AG08395 (cell line): ENCODE results near the gene SLC38A10.

ENCODE experiments used
- DNase-seq: peaks from one replicate; pipeline ENCODE4 v3.0.0; 2012; ENCODE audit warnings: mixed read lengths, low spot score

SLC38A10 gene

DNA sequence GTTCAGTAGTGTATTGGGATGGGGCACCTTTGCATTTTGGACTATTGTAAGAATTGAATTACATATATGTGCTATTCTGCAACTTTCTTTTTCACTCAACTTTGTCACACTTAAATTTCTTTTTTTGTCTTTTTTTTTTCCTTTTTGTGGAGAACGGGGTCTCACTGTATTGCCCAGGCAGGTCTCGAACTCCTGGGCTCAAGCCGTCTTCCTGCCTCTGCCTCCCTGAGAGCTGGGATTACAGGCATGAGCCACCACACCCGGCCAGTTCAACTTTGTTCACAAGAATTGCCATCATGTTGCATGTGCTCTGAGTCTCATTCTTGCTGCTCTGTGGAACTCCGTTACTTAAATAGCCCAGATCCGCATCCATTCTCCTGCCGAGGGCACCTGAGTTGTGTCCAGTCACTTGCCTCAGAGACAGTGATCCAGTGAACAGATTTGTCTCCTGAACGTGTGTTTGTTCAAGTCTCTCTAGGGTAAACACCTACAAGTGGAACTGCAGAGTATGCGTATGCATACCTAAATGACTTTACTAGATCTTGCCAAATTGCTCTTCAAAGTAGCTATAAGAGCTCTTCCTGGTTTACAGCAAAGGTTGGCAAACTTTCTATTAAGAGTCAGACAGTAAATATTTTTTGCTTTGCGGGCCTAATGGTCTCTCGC, 3.4 kb upstream of the SLC38A10 start:
- DNase-seq: no peak

DNA sequence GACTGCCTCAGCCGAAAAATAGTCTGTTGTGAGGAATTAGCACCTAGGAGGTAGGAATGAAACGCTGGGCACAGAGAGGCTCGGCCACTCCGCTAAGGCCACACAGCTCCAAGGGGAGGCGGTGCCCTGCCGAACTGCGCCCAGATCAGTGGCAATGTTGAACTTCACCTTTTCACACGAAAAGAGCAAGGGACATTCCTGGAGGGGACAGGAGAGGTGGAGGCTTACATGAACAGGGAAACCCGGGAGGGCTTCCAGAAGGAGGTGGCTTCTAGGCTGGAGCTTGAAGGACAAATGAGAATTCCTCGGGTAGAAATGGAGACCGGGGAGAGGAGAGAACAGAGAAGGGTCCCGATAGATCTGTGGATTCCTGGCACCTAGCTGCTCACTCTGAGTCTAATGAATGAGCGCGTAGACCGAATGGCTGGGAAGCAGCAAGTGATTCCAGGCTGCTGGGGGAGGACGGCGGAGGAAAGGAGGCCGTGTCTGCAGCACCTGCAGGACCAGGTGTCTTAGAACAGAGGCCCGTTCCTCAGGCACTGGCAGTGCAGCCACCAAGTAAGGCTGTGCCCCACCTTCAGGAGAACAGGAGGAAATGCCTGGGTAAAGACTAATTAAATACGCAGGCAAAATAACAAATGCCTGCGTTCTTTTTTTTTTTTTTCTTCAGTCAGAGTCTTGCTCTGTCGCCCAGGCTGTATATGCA, 722 bp upstream of the SLC38A10 start:
- peak; percentile 43 for DNase-seq

DNA sequence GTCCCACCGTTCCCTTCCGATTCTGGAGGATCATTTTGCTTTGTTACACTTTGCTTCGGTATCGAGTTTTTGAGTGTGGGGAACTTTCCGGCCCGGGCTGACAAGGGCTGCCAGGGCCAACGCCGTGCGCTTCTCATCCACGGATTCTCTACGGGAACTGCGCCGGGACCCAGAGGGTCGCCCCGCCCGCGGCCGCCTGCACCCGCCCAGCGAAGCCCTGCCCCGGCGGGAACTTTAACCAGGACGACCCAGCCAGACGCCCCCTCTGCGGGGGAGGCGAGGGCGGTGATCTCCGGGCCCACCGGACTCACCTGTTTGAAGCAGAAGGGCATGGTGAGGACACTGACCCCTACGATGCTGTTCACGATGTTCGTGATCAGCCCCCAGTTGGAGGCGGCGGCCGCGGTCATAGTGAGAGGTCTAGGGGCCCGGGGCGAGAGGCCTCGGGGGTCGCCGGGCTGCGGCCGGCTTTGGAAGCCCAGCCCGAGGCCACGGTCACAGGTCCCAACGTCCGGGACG, 536 bp downstream of the SLC38A10 start:
- peak; percentile 51 for DNase-seq

DNA sequence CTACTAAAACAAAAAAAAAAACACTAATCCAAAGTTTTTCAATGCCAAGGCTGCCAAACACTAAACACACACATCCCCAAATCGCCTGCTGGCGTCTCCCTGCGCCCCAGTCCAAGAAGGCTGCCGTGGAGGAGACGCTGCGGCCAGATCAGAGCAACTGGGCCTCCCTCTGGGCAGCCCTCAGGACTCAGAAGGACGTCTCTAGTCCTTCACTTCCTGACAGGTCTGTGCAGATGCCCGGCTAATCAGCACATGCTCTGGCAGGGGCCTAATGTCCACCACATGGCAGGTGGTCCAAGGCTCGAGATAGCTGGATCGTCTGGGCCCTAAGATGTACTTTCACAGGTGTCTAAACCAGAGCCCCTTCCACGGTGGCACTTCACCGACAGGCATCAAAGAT, 2.7 kb downstream of the SLC38A10 start:
- DNase-seq: no peak

DNA sequence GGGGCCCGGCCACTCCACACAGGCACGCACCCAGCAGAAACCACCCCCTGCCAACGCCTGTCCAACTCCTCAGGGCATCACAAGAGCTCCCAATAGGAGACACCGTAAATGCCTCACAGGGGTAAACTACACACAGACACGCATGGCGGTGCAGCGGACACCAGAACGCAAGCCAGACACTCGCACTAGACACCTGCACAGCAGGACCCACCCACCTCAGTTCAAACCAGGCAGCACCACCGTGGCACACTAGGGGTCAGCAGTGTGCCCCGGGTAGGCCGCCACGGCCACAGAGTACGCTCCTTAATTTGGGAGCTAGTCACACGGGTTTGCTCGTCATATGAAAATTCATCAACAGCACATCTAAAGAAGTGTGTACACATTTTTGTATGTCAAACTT, 3.4 kb downstream of the SLC38A10 start:
- DNase-seq: peak; percentile 70

DNA sequence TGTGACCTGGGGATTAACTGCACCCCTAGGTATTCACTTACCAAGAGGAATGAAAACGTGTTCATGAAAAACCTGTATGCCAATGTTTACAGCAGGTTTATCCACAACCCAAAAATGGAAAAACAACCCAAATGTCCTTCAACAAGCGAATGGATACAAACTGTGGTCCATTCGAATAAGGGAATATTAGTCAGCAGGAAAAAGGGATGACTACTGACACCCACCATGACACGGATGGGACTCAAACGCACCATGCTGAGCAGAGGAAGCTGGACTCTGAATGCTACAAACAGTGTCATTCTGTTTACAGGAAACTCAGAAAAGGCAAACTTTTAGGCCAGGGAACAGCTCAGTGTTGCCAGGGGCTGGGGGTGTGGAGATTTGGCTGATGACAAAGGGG, 4.9 kb downstream of the SLC38A10 start:
- DNase-seq: no peak

DNA sequence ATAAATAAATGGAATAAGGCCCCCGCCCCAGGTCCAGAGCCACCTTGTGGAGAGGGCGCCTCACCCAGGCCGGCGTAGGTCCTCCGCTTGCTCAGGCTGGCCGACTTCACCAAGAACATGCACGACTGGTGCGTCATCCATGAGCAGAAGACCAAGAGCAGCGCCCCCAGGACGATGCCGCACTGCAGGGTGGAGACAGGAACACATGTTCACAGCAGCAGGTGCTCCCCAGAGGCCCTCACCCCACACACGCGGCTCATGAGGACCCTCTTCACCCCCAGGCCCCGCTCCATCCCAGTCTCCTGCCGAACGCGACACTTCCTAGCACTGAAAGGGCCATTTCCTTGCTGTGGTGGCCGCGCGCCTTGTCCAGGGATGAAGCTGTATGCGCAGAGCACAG, 5.5 kb downstream of the SLC38A10 start:
- DNase-seq: no peak

DNA sequence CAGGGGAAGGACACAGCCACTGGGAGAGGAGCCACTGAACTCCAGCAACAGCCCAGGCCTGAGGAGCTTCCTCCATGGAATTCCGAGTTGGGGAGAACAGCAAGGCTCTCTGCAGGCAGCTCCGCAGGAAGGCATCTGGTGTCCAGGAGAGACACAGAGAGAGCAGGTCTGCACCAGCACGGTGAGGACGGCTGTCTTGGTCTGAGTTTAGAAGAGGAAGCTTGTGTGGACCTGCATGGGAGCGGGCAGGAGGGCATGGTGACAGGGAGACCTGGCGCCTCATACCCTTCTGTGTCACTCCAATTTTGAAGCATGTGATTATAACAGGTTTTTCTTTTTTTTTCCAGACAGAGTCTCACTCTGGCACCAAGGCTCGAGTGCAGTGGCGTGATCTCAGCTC, 6.4 kb downstream of the SLC38A10 start:
- DNase-seq: no peak

DNA sequence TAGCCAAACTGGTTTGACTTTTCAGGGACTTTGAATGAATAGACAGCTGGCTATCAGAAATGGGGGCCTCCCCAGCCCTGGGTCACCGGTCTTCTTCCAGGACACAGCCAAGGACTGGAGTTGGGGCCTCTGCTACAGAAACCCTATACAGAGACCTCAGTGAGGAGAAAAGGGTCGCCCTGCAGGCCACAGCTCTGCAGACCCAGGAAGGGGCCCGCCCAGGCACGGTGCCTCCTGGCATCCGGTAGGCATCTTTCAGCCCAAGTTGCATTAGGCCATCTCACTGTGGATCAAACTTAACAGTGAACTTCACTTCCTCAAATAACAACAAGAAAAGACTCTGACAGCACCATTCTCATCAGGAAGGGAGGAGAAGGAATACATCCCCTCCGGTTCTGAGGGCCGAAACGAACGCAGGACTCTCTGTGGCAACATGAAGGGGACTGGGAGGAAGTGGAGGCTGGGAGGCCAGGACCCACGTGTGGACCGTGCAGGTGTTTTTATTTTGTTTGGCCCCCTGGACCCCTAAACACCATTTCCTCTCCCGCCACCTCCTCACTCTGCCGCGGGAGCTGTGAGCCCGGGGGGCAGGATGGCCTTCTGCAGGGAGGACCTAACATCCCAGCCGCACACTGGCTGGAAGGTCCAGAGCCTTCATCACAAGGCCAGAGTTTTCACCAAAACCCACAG, 7.2 kb downstream of the SLC38A10 start:
- no peak for DNase-seq

DNA sequence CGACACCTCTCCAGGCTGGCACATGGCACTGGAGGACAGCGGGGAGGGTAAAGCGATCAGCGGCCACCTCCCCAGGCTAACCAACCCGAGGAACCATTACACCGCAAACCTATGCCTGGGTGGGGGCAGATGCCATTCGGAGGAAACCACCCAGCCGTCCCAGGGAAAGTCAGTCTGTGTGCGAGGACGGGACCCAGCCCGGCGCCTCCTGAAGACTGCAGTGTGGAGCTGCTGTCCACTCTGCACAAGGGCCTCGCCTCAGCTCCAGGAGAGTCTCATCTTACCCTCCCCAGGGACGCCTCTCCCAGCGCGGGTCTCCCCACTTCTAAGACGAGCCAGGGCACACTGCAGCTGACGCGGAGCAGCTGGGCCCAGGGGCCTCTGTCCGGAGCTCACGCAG, 8.0 kb downstream of the SLC38A10 start:
- DNase-seq: no peak

DNA sequence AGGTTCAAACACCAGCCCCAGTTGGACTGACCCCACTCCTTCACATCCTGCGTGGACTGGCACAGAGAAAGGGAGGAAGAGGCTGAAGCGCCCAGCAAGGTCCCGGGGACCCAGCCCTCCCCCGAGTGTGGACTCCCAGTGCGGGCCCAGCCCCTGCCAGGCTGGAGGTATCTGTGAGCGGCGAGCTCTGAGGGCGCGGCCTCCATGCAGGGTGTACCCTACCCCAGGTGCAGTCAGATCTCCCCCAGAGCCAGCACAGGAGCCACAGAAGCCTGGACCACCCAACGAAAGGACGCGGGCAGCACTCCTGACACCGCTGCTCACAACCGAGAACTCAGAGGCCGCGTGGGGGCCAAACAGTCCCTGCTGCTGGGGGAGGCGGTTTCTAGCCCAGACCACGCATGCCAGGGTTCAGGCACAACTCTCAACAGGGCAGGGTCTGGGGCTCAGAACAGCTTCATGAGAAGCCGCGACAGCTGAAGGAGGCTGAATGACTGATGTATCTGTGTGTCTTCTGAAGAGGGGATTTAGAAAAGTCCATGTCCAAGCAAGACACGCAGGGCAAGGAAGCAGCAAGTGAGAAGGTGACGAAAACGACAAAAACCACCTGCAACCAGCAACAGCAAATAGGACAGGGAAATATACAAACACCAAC, 8.5 kb downstream of the SLC38A10 start:
- DNase-seq: no peak

DNA sequence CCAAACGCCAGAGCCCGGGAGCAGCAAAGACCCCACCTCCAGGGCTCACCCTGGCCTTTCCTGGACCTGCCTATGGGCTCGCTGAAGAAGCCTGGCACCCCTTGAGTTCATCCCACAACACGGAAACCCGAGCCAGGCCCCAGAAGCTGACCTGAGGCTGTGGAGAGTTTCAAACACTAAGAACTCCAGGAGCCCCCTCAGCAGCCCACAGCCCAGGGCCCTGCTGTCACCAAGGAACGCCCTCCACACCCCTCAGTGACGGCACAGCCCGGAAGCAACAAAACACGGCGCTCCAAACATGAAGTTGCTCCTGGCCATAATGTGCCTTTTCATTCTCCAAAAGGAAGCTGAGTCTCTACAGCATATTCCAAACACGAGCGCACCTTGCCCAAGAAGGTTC, 9.2 kb downstream of the SLC38A10 start:
- DNase-seq: no peak

DNA sequence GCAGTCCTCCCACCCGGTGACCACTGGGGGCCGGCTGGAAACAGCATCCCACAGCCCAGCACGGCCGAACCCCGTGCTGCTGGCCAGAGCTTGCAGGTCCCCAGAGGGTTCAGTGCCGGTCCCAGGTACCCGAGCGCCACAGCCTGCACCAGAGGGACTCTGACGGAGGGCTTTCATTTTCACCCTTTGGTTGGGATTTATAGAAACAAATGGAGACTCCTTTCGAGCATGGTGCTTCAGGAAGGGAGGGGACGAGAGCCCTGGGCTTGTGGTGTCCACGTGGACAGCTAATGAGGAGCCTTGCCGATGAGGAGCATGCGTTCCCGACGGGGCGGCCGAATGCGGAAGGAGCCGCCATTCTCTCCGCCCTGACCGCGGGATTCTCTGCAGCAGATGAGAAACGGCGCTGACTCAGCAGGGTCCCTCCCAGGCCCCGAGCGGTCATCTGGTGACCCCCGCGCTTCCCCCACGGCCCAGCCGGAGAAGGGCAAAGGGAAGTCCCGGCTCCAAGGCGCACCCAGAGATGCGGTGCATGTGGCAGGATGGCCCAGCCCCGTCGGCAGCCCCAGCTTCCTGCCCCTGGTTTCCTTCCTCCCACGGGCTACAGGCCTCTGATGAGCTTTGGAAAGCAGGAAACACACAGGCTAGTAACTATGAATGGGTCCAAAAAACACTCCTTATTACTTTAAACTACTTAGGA, 9.8 kb downstream of the SLC38A10 start:
- DNase-seq: peak; percentile 45

DNA sequence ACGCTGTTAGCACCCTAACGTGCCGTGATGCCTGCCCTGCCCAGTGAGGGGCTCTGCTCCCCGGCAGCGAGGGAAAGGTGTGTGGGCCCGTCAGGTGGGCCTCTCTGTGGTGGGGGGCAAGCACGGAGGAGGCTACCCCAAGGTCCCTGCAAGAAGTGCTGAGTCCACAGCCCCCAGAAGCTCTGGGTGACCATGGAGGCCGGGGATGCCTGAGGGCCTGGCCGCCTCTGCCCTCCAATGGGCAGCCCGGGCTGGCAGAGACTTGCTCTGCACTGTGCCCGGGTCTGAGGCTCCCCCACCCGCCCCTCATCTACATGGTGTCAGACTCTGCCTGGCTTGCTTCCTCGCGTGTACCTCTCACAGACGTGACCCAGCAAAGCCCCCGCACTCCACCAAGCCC, 12.2 kb downstream of the SLC38A10 start:
- no peak for DNase-seq

DNA sequence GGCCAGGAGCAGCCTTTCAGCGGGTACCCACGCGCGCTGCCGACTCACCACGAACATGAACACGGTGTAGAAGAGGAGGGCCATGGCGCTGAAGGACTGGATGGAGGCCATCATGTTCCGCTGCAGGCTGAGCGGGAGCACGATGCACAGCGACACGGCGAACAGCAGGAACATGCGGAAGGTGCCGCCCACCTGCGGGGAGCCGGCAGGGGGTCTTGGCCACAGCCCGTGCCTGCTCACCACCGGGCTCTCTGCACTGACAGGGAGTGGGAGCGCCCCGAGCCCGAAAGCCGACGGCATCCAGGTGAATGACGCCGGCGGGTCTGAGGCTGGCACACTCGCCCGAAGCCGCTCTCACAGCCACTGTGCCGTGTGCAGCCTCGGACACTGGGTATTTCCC, 13.0 kb downstream of the SLC38A10 start:
- no peak for DNase-seq

DNA sequence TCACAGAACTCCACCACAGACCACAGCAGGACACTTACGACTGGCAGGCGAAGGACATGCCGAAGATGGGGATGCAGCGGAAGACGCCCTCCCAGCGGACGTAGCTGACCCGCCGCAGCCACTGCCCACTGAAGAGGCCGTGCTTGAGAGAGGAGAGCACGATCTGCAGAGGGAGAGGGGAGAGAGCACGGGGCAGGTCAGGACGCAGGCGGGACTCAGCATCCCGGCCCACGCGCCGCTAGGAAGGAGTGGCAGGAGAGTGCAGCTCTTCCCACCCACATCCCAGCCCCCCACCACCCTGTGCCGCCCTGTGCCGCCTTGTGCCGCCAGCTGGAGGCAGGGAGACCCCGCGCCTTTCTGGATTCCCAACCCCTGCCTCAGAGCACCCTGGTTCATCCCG, 14.5 kb downstream of the SLC38A10 start:
- DNase-seq: no peak

DNA sequence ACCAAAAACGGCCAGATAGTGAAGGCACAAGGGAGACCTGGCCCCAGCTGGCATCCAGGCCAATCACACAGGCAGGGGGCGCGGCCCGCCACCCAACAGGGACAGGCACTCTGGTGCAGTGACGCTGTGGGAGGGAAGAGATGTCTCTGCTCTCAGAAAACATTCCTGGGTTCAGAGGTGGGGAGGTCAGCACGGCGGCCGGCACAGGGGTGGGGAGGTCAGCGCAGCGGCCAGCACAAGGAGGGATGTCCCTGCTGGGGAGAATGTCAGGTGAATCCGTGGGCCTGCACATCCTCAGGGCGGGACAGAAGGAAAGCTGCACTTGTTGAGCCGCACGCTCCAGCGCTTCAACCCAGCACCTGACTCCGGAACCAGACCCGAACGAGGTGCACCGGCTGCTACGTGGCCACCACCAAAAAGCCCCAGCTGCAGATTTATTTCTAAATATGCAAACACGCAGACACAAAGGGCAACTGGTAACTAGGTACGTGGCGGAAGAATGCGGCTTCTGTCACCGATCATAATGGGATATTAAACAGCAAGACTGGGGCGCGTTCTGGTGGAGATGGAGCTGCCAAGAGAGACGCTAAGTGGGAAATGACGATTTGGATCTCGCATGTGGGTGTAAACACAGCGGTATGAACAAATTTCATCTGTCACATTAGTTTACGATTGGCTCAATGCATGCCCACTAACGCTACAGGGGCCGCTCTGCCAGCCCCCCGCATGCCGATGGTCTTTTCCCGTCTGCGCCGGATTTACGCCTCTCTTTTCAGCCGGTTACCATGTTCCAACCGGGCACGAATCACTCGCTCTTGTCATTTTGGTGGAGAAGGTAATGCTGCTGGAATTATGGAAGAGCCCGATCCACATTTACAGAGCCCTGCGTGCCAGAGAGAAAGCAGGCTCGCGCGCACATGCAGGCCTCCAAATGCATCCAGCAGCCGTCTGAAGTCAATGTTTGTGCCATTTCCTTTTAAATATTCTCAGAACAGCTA, 15.5 kb downstream of the SLC38A10 start:
- DNase-seq: no peak

DNA sequence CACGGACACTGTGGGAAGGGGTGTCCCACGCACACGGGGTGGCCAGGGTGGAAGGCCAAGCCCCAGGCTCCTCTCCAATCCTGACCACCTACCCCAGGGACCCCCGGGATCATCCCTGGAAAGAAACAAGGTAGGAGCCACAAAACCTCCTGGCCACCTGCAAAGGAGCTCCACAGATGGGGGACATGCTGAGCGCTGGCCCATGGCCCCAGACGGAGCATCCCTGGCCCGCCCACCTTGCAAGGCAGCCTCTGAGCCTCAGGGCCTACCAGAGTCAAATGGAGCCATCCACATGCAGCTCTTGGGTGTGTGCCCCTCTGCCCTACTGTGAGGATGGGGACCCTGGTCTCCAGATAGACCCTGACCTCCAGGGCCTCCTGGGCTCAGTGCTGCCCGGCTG, 16.3 kb downstream of the SLC38A10 start:
- DNase-seq: no peak

DNA sequence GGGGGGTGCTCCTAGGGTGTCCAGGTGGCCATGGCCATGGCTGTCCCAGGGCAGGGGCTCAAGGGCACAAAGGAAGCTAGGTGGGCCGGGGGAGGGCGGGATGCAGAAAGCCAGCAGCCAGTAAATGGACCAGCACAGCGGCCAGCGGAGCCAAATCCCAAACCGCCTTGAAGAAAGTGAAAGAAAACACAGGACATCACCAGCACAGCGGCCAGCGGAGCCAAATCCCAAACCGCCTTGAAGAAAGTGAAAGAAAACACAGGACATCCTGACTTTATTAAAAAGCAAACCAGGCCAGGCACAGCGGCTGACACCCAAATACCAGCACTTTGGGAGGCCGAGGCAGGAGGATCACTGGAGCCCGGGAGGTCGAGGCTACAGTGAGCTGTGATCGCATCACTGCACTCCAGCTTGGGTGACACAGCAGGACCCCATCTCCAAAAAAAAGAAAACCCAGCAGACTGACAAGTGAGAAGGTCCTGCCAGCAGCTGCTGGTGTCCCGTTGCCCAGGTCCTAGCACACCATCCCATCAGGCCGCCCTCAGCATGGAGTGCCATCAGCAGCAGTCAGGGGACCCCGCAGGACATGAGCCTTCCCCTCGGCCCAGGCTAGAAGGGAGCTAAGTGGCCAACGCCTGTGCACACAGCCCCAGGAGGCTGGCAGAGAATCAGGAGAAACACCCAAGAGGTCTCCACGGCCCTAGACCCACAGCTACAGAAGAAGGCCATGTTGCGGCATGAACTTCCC, 17.0 kb downstream of the SLC38A10 start:
- DNase-seq: no peak

DNA sequence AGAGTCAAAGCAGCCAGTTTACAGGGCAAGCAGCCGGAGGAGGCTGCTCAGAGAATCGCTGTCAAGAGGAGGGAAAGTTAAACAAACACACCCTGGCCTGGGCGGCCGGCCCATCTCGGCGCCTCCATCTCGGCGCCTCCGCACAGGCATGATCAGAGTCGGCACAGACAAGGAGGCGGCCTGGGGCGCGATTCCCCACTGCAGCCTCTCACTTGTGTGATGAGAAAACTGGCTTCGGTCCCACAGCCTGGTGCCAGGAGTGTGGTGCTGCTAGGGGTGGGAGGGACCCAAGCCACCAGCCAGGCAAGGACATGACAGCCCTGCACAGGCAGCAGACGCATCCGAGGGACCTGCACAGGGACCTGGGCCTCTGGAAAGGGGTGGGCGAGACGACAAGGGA, 17.7 kb downstream of the SLC38A10 start:
- DNase-seq: no peak
